ENCODE data around the gene AVL9.
"Not testable (repeated sequence)": the region's sequence is repeated elsewhere in the genome, so short reads cannot be mapped to it uniquely, and the experiment has no call there.

Gene AVL9

DNA sequence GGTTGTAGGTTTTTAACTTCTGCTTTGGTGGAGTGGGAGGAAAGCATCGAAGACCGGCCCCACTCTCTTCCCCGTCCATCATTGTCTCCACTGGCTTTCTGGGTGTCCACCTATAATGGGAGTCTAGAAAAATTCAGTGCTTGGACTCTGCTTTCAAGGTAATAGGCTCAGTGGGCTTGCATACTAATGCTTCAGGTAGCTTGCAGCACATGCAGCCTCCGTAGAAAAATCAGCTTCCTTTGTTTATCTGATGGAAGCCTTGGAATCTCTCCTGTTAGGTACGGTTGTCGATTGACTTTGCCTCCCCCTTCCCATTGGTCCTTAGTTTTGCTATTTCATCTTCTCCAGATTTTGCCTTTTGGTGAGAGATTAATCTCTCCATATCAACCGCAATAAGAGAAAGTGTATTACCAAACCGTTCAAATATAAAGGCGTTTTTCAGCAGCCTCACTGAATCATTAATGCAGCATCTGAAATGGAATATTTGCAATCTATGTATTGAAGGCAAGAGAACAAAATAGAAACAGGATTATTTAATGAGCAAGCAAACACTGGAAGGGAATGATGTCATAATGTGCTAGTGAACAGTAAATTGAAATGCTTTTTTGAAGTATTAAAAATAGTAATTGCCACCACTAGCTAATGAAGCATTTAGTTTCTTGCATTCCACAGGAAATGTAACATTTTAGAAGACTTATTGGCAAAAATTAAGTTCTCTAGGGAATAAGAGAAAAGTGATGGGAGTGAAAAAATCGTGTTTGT is 944 bp downstream of the AVL9 start:
- DNase-seq: peak; percentile 27

DNA sequence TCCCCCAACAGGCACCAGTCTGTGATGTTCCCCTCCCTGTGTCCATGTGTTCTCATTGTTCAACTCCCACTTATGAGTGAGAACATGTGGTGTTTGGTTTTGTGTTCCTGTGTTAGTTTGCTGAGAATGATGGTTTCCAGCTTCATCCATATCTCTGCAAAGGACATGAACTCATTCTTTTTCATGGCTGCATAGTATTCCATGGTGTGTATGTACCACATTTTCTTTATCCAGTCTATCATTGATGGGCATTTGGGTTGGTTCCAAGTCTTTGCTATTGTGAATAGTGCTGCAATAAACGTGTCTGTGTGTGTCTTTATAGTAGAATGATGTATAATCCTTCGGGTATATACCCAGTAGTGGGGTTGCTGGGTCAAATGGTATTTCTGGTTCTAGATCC is 4.5 kb downstream of the AVL9 start:
- DNase-seq: not testable (repeated sequence)

DNA sequence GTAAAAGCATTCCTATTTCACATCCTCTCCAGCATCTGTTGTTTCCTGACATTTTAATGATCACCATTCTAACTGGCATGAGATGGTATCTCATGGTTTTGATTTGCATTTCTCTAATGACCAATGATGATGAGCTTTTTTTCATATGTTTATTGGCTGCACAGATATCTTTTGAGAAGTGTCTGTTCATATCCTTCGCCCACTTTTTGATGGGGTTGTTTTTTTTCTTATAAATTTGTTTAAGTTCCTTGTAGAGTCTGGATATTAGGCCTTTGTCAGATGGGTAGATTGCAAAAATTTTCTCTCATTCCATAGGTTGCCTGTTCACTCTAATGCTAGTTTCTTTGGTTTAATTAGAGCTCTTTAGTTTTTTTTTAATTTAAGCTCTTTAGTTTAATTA is 4.9 kb downstream of the AVL9 start:
- DNase-seq: not testable (repeated sequence)

DNA sequence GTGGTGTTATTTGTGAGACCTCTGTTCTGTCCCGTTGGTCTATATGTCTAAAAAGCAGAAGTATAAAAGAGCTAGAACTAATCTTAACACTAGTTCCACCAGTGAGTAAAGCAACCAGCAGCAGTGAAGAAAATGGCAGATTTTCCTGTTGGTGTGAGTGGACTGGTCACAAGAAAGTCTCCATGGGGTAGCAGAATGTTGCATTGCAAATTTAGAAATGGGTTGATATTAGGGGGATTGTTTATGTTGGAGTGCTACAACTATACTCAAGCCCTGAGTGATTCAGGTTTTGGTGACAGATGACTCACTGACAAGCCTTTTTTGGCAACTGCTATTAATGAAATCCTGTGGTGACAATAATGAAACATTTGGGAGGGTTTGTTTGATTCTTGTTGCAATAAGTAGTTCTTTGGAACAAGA is 5.6 kb downstream of the AVL9 start:
- no peak for DNase-seq

DNA sequence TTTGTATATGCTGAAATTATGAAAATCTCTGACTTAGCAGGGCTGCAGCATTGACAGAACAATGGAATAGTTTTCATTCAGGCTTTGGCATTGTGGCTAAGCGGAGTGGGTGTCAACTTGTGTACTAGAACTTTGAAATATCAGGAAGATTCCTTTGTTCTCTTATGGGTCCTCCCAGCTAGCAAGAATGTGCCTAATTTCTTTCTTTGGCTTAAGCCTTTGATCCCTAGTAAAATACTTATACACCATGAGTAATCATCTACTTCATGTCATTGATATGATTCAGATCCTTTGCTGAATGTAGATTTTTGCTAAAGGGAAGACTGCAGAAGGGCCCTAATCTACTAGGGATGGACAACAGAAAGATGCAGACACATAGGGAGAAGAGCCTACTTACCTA is 6.2 kb downstream of the AVL9 start:
- no peak for DNase-seq

DNA sequence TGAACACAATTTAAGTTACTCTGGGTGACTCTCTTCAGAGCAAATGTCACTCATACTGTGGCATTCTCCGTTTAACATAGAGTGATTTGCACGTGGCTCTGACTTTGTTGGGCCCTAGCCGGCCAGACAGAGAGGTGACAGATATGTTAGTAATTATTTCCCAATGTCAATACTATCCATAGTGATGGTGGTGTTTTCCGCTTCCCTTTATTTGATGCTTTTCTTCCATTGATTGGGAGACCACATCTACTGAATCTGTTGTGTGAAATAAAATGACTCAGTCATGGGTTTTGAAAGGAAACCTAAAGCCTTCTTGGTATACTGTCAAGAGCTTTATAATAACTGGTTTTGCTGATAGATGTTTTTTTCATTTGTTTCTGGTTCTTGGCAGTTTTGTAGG is 7.4 kb downstream of the AVL9 start:
- DNase-seq: no peak

DNA sequence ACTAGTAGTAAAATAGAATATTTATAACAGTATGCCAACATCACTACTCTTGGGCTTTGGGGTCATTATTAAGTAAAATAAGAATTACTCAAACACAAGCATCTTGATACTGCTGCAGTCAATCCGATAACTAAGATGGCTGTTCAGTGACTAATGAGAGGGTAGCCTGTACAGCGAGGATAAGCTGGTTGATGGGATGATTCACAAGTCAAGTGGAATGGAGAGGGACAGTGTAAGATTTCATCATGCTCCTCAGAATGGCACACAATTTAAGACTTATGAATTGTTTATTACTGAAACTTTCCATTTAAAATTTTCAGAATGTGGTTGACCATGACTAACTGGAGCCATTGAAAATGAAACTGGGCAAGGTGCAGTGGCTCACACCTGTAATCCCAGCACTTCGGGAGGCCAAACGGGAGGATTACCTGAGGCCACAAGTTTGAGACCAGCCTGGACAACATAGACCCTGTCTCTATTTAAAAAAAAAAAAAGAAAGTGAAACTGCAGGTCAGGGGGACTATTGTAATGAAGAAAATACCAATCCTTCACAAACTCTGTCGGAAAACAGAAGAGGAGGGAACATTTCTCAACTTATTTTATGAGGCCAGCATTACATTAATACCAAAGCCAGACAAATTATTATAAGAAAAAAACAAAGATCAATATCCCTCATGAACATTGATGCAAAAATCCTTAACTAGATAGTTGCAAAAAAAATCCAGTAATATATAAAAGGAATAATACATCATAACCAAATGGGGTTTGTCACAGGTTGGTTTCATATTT is 11.2 kb downstream of the AVL9 start:
- DNase-seq: no peak

DNA sequence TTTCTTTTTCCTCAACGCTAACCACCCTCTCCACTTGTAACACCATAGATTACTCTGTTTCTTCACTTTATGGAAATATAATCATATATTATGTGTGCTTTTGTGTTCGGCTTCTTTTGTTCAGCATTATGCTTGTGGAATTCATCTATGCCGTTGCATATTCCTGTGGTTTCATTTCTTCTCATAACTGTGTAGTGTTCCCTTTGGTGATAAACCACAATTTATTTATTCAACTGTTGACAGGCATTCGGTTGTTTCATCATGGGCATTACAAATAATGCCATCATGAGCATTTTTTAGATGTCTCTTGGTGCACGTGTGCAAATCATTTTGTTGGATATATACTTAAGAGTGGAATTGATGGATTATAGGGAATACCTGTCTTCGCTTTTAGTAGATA is 12.1 kb downstream of the AVL9 start:
- DNase-seq: no peak

DNA sequence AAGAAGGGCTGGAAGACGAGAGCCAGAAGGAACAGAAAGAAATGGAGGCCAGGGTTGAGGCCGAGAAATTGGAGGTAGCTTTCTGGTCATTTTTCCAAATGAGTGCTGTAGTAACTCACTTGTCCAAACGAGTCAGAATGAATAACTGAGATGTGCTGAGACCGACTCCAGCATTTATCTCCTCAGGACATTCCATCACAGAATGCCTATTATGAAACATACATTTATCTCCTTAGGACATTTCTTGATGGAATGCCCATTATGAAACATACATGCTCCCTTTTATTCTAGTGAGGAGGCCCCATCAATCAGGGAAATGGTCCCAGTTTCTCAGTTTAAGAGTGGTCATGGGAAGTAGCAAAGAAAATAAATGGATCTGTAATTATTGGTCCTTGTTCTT is 16.5 kb downstream of the AVL9 start:
- no peak for DNase-seq

DNA sequence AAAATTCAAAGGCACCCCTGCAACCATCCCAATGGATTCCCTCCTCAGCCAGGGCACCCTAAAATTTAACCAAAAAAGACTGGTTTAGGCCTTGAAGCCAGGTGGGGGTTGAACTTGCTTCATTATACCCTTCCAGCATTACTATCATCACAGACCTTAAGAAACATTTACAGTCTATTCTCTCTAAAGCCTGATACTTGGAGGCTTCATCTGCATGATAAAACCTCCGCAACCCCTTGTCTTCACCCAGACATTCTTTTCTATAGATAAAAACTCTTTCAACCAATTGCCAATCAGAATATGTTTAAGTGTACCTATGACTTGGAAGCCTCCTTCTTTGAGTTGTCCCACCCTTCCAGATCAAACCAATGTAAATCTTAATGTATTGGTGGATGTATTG is 17.9 kb downstream of the AVL9 start:
- no peak for DNase-seq

DNA sequence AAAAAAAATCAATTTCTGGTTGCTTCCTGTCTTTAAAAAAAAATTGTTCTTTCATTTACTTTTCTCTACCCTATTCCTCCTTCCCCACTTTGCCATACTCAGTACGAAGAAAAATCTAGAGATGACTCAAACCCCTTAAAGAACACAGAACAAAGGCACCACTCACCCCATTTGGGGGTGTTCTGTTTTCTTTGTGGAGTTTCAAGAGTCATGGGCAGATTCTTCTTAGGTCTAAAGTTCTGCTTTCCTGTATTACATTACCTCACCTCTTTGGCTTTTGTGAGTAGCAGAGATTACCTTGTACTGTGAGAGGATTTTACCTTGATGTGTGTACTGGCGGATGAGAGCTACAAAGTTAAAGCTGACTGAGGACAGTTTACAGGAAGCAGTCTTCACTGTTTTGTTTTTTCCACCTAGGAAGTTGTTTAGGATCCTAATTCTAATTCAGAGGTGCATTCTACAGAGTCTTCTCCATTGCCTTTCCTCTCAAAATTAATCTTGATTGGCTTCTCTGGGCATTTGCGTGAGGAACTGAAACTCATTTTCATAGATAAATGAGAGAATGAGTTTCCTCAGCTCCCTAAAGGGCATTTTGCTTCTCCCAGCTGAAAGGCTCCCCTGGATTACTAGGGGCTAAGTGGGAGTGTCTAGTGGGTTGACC is 20.7 kb downstream of the AVL9 start:
- no peak for DNase-seq

DNA sequence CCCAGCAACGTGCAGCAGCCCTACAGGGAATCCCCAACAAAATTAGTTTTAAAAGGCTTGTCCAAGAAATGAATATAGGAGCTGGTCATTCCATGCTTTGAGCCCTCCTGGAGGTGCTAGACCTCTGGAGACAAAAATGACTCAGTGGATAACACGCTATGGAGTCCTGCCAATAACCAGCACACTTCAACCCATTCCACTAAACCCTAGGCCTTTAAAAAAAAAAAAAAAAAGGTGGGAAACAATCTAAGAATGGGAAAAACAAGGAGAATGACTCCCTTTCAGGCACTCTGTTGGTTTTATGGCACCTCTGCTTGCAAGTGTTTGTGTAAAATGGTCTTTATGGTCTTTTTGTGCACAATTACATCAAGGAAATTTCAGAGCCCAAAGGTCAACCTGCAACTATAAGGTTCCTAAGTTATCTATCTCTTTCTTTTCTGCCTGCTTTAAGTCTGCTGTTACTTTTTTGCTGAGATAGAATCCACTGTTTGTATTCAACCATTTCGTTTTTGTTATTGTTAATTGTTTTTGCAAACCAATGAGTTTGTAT is 21.3 kb downstream of the AVL9 start:
- DNase-seq: no peak

DNA sequence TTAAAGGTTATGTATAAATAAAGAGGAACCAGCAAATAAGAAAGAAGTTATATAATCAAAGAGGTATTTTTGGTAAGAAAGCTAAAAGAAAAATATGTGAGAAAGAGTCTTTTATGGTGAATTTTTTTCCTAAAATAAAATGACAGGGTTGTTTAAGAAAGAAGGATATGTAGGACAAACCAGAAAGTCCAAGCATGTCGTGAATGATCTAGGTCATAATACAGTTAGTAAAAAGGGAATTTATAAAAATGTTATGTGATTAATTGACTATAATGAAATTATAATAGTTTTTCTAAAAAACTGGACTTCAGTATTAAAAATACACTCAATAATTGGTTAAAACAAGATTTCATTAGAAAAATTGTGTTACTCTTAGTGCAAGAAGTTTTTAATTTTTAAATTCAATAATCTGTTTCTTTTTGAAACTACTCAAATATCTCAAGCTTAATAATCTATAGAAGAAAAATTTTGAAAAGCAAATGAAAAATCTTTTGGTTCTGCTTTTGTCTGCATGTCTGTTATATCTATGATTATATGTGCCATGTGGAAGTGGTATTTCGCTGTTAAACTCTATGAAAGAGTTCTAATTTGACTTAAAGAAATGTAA is 23.3 kb downstream of the AVL9 start:
- DNase-seq: peak; percentile 31

DNA sequence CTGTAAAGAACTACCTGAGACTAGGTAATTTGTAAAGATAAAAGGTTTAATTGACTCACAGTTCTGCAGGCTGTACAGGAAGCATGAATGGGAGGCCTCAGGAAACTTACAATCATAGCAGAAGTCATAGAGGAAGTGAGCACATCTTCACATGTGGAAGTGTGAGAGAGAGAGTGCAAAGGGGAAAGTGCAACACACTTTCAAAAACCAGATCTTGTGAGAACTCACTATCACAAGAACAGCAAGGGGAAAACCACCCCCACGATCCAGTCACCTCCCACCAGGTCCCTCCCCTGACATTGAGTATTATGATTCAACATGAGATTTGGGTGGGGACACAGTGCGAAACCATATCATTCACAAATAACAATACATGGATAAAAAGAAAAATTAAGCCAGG is 24.5 kb downstream of the AVL9 start:
- no peak for DNase-seq

DNA sequence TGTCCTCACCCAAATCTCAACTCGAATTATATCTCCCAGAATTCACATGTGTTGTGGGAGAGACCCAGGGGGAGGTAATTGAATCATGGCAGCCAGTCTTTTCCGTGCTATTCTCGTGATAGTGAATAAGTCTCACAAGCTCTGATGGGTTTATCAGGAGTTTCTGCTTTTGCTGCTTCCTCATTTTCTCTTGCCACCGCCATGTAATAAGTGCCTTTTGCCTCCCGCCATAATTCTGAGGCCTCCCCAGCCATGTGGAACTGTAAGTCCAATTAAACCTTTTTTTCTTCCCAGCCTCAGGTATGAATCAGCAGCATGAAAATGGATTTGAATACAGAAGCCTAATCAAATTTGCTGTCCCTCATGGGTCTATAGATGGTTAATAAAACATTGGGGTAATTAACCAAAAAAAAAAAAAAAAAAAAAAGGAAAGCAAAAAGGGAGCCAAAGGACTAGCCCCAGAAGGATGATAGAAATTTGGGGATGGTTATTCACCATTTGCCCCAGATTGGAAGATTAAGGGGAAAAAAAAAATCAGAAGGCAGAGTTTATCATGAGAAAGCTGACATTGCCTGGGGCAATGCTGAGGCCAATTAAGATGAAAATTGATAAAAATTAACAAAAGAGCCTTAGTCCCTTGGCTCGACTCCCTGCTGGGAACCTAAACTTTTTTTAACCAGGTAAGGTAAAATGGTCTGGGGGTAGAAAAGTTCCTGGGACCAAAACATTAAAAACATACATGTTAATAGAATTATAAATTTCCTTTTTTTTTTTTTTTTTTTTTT is 27.6 kb downstream of the AVL9 start:
- DNase-seq: no peak

DNA sequence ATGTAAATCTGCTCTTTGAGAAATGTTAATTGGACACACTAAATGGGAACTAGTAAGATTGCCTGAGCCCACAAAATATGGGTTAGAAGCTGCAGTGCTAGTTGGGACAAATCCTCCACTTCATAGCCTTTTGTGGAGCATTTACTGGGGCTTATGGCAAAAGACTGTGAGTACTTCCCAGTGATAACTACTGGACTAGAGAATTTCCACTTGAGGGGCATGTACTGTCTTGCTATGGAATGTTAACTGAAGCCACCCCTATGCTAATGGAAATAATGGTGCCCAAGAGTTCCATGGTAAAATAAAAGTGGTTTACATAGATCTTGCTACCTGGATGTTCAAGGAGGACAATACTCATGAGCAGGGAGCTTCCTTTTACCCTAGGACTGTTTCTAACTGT is 29.3 kb downstream of the AVL9 start:
- DNase-seq: no peak

DNA sequence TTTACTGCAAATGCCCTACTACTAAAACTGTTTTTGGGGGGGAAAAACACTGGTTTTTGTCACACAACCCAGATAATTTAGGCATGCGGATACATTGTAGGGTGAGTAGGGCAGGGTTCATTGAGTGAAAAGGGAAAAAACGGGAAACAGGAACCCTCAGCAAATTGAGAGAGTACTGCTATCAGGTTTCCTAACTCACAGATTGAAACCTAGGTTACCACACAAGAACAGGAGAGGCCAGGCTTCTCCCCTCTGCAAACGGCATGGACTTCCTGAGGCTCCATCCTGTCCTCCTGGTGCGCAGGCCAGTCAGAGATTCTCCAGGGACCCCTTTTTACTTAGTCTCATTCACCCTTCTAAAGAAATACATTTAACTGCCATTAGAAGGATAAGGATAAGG is 30.6 kb downstream of the AVL9 start:
- DNase-seq: no peak

DNA sequence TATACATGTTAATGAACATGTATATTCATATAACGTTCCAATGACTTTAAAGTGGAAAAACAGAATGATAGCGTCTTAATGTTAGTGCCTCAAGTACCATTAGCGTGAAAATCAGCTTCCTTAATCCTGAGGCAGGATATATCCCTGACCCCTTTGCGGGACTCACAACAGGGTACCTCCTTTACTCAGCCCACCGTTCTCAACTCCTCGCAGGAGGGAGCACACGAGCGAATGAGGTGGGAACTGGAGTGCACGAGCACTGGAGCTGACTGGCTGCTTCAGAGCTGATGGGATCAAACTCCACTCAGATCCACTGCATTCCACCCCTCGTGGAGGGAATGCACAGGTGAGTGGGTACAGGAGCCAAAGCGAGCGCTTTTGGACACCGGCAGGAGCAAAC is 36.1 kb downstream of the AVL9 start:
- DNase-seq: no peak

DNA sequence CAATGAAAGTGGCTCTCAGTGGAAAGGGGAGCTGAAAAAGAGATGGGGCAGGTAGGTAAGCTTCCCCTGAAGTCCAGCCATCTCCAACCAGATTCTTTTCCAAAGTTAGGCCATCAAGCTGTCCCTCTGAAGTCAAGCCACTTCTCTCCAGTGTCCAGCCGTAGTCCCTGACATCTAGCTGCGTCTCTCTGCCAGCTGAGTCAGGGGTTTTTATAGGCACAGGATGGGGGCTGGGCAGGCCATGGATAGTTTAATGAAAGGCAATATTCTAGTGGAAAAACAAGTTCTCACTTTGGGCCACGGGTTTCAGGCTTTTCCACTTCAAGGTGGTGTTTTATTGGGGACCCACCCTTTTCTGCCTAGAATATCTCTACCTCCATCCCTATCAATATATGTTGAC is 36.8 kb downstream of the AVL9 start:
- DNase-seq: no peak

DNA sequence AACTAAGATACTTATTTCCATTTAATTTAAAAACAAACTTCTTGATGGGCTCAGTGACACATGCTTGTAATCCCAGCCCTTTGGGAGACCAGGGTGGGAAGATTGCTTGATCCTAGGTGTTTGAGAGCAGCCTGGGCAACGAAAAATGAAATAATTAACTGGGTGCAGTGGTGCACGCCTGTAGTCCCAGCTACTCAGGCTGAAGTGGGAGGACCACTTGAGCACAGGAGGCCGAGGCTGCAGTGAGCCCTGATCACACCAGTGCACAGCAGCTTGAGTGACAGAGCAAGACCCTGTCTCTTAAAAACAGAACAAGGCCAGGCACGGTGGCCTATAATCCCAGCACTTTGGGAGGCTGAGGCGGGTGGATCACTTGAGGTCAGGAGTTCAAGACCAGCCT is 37.4 kb downstream of the AVL9 start:
- no peak for DNase-seq

DNA sequence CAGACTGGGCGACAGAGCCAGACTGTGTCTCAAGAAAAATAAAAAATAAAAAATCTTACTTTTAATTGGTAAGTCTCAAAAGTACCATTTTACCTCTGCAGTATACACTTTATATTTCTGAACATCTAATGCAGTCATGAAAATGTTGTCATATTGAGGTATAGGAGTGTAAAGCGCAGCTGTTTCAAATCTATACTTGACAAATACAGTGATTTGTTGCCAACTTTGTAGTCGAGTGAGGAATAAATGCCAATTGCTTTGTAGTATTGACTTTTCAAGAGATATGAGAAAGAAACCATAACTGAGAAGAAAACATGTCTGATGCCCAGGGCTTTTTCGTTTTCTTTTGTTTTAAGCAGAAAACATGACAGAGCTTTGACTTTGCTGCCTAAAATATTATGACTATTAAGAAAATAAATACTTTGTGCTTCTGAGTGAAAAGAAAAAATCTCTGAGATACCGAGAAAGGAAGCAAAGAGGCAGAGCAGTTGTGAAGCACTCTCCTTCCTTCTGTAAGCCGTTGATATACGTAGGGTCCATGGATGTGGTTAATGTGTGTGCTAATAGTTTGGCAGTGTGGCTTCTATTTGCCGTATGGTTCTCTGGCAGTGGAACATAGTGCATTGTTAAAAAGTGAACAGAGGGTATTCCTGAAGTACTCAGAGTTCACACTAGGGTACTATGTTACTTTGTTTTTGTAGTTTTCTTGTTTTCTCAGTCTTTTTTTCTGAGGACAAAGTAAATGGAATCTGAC is 38.2 kb downstream of the AVL9 start:
- DNase-seq: no peak
